CD4-positive, alpha-beta T cell treated with Interleukin-10 for 1 hour (primary cell): ENCODE data around the gene LRP1B.

Source experiments
- DNase-seq: peaks from one replicate; pipeline ENCODE4 v3.0.0-alpha.2; 2020

LRP1B gene

DNA sequence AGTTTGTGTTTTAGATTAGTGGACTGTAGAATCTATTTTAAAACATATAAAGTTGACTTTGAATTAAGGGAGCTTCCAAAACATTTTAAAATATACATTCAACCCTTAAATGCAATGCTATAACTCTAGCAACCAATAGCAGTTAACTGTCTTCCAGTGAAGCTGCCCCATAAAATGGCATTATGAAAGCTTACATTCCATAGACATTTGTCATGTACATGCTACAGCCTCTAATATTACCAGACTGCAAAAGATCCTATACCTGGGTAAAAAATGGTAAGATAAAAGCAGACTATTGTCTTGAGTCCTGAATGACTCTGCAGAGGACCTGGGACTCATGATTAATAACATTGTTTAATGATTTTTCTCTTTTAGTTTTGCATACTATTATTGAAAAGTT is 489.4 kb downstream of the LRP1B start:
- no peak for DNase-seq

DNA sequence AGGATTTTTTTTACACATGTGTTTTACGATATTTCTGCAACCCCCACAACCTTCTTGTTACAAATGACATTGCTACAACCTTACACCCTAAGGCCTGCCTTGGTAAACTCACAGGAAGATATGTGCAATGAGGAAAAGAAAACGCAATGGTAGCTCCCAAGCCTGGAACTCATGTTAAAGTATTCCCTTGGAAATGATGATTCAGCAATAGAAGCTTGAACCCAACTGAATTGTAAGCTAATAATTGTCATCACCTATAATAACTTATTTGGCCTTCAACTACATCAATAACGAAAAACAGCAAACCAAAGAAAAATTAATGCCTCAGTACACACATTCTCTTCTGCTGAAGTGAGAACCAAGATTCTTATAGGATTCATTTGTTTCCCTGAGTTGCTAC is 491.0 kb downstream of the LRP1B start:
- no peak for DNase-seq

DNA sequence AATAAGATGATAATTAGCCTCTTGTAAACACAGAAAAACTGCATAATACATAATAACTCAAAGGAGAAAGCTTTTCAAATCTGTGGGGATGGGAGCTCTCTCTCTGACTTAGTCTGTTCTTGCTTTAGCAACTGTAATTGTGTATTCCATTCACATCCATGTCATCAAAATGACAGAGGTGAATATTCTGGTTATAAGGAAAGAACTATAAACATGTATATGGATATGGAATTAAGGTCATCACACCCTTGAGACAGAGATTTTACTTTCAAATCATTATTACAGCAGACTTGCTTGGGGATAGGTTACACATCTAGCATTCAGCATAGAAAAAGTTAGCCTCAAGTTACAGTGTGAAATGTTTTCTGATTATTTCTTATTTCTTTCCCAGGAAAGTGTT is 497.7 kb downstream of the LRP1B start:
- no peak for DNase-seq

DNA sequence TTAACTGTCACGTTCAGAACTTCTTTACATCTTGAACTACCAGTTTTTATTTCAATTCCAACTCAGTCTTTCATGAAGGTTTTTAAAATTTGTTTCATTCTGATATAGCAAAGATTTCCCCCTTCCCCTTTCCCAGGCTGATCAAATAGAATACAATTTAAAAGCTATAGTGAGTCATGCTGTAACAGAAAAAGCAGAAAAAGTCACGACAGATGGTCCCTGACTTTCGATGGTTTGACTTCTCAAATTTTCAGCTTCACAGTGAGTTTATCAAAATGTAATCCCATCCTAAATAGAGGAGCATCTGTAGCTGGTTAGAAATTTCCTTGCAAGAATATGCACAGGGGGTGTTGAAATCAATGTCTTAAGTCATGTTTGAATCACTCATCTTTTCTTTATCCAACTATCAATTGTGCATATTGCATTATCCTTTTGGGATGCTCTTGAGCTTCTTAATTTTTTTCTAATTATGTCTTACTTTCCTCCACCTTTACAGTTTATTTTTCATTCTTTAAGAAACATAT is 500.3 kb downstream of the LRP1B start:
- DNase-seq: no peak

DNA sequence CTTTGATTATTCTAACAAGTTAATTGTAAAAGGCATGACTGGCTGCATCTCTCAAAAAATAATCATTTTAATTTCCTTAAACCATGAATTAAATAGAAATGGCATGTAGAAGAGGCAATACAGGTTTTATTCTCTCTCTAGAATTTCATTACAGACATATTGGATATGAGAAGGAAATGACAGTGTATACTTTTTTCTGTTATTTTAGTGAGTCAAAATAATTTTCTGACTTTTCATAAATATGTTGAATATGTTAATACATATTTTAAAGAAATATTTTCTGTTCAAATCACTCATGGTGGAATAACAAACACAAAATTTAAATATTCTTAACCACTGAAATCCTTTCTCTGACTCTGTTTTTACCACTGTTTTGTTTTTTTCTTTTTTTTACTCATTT is 510.4 kb downstream of the LRP1B start:
- DNase-seq: no peak

DNA sequence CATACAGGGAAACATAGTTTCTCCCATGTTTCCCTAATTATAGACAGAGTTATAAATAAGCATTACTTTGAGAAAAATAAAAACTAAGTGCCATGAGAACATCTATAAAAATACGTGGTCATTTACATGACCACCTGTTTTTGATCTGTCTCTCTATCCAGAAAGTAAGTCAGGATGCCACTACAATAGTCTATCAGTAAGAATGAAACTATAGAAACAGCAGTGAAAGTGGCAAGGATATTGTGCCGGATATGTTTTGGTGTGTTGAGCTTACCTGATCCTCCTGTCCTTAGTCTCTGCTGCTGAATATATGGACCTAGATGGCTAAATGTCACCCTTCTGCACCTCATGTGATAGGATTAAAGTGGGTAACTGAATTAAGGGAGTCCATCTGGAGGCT is 512.4 kb downstream of the LRP1B start:
- DNase-seq: no peak

DNA sequence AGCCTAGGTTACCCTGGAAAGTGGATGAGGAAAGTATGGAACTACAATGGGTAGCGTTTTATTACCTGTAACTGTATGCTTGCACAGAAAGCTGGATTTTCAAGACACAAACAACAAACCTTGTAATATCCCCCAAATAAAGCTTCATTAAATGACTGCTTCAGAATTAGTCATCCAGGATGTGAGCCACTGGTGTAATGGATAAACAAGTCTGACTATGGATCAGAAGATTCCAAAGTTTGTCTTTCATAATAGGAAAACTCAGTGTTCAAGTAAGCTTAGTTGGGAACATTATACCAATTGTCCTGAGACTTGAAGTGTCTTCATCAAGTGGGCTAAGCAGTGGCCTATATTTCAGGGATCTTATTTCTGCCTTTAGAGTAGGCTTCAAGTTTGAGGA is 518.8 kb downstream of the LRP1B start:
- no peak for DNase-seq

DNA sequence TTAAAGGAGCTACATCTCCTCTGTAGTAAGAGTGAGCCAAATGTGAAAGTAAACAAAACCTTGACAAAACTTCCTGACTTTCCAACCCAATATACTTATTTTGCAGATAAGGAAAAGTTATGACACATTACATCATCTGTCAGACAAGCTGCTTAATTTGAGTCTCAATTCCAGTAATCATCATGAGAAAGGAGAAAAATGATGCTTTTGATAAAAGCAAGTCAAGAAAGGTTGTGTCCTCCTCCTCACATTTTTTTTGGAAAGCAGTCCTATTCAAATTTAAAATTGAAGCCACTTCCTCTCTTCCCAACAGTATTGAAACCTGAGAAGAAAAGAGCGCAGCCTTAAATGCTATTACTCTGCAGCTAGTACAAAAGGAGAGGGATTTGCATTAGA is 519.6 kb downstream of the LRP1B start:
- no peak for DNase-seq

DNA sequence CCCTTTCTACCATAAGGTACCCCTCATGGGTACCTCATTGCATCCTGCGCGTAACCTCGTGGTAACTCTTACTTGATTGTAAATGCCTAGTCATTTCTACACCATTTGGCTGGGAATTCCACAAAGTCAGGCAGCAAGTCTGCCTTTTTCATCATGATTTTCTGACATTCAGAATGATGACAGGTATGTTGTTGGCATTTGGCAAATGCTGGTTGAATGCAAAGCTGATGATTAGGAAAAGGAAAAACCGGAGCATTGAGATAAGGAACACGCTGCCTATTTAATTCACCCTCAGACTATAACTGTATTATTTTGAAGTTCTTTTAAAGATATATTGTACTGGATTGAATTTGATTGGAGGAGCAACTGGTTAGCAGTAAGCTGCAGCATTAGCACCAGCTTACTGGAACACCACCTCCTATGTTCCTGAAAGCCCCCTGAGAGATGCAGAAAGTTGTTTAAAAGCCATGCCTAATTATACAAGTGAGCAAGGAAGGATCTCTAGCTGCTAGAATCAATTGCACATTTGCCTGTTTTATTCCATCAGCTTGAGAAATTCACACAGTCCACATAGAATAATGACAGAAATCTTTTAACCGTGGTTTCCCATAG is 520.1 kb downstream of the LRP1B start:
- no peak for DNase-seq

DNA sequence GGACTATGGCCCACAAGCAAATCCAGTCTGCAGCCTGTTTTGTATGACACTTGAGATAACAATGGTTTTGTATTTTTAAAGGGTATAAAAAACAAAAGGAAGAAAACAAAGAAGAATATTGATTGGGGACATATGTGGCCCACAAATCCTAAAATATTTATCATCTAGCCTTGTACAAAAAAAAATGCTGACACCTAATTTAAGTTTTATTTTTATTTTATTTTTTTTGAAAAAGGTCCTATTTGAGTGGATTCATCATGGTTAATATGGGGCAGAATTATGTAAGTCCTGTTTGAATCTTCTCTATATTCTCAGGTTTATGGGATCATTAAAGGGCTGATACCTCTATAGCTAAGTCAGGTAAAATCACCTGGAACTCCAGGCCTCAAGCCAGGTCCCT is 525.7 kb downstream of the LRP1B start:
- DNase-seq: no peak

DNA sequence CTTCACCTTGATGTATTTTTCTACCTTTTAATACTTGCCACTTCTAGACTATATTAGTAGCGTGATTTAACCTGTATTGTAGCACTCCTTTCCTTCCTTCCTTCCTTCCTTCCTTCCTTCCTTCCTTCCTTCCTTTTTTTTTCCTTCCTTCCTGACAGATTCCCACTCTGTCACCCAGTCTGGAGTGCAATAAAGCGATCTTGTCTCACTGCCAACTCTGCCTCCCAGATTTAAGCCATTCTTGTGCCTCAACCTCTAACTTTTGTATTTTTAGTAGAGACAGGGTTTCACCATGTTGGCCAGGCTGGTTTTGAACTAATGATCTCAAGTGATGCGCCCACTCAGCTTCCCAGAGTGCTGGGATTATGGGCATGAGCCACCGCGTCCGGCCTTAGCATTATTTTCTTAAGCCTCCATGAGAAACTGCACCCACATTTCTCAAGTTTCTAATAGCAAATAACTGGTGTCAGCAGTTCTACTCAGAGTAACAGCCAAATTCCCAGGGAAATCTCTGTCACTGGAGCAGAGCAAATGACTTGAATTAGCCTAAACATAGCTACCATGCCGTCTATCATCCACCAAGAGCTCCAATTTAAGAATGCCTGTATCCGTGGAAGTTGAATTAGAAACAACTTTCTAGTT is 529.2 kb downstream of the LRP1B start:
- no peak for DNase-seq

DNA sequence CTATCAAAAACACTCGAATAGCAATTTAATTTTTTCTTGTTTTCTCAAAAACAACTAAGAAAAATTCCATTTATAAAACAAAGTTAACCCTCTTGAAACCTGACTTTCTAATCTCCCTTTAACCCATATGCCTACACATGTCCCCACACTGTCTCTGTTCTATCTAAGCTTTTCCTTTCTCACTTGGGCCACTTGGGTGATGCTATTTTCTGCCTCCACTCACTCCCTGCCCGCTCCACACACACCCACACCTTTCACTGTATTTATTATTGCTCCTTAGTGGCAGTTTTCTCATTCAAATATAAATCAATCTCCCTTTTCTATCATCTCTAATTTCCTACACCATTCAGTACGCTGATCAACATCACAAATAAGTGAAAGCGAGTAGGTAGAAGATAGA is 531.1 kb downstream of the LRP1B start:
- no peak for DNase-seq

DNA sequence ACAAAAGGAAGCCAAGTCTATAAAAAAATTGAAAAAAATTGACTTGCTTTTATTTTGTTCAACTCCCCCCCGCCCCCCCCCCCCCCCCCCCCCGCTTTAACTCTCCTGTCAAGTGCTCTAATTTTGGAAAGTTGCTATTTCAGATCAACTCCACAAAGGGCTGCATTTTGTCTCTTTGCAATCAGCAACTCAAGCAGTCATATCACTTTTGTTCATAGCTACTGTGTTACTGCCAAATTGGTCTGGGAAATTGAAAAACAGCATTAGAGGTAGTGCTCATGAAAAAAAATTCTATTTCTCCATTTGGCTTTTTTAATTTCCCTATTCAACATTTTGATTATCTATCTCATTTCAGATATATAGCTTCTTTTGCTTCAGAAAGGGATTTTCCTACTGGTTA is 531.8 kb downstream of the LRP1B start:
- no peak for DNase-seq

DNA sequence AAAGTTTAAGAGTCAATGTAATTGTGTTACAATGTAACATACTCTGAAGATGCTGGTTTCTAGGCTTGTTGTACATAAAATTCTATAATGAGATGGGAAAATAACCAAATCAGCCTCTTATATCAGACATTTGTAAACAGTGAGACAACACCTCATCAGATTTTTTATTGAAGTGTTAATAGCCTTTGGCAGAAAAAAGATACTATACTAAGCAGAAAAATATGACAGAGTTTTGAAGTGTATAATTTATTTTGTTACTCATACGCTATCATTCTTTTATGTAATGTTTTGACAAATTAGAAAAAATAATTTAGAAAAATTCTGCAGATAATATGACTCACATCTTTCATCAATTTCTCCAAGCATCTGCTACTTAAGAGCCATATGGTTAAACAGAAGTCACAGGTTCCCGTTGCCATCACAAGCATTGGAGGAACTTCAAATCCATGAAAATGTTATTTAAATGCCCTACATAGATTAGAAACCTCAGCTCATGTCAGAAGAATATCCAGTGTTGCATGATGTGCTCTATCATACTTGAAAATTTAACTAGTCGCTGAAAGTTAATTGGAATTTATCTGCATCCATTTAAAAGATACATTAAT is 535.4 kb downstream of the LRP1B start:
- DNase-seq: no peak

DNA sequence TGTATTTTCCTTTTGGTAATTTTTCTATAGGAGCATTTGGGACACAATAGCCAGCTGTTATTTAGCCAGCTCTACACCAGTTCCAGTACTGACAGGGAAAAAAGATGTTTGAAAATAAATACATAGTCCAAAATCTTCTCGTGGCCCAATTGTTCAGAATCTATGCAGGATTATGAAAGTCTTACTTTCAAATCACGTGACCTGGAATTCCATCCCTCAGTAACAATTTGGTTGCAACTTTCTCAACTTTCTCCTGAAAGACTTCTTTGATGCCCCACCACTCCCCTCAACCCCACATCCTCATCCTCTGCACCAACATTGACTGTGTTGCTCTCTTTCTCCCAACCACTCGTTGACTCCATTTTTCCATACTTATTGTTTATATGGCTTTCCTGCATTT is 539.0 kb downstream of the LRP1B start:
- DNase-seq: no peak

DNA sequence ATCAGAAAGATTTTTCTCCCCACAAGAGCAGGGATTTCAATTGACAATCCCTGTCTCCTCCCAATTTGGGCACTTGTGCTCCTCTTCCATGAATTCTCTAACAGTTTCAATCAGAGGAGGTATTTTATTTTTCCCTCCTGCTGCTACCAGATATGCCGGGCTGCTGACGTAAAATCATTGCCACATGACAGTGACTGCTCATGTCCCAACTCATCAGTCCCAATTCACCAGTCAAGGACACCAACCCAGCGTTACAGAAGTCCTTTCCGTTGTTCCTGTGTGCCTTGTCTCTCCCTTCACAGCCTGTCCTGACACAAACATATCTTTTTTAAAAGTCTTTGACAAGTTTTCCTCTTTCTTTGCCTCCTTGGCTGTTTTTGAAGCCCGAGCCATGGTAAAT is 540.2 kb downstream of the LRP1B start:
- DNase-seq: no peak

DNA sequence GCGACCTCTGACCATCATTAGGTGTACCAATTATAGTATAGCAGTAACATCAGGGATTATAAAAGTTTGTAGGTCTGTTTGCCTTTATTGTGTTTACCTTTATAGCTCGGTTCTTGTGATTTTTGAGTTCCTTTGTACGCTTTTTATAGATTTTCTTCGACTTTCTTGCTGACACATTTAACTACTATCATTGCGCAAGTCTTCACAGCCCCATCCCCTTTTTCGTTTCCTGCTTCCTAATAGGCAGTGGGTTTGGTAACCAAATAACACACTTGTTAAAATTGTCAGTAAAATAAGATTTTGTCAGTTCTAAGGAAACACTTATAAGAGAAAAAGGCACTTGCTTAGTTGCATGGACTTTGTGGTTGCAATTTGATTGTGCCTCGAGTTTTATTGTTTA is 541.5 kb downstream of the LRP1B start:
- DNase-seq: no peak

DNA sequence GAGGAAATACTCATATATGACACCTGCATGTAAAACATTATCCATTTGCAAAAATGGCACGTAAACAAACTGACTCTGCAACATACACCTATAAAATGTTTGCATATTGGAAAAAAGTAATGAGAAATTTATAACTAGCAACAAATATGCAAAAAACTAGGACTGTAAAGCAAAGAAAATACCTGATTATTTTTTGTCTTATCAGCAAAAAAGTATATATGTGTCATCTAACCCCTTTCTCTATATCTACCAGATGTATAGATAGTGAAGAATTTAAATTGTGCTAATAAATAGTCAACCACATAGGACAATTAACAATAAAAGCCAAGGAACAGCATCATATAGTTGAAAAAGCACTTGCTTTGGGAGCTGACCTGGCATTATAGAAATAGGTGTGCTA is 543.8 kb downstream of the LRP1B start:
- DNase-seq: no peak

DNA sequence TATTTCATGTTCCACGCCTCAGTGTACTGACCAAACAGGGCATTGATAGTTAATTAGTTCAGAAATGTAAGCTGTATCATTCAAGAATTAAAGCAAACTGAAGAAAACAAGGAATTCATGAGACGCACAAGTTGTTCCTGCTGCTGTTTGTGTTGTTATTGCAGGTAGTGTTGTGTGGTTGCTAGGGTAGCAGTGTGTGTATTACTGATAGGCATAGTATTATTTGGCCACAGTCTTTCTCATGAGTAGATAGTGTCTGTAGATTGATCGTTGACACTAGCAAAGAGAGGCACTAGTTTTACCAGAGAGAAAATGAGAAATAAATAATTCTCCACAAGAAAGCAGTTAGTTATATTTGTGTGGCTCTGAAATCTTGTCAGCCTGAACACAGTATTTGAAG is 548.6 kb downstream of the LRP1B start:
- no peak for DNase-seq

DNA sequence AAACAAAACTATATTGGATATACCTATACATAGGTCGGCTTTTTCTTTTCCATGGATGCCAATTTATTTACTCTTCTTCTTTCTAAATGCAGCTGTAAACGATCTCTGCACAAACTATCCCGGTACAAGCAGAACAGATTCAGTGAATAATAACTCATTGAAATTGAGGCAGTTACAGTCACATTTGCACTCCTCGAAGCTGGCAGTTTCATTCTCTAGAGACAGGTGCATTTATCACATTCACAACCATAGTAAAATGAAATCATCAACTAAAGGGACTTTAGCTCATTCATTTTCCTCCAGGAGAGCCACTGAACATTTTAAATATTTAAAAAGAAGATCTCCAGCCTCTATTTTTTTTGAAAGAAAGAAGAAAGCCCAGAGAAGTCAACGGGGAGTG is 551.7 kb downstream of the LRP1B start:
- no peak for DNase-seq

DNA sequence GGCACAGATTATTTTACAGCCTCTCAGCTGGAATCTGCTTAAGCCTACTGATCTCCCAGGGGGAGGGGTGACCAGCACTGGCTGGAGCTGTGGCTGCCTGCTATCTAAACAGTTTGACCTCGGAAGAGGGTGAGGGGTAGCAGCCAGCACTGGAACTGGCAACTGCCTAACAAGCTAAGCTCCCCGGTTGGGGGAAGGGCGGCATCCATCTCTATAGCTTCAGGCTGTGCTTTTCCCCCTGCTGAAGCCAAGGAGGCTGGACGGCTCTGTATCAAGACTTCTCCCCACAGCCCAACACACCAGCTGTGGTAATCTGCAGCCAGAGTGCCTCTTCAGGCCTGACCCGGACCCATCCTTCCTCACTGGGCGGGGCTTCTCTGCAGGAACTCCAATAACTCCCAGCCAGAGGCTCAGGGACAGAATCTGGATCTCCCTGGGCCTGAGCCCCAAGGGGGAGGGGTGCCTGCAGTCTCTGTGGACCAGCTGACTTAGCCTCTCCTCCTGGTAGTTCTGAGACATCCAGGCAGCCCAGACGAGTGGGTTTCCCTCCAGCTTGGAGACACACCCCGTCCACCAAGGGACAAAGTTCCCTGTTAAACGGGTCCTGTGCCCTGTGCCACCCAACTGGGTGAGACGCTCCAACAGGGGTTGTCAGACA is 560.2 kb downstream of the LRP1B start:
- DNase-seq: no peak

DNA sequence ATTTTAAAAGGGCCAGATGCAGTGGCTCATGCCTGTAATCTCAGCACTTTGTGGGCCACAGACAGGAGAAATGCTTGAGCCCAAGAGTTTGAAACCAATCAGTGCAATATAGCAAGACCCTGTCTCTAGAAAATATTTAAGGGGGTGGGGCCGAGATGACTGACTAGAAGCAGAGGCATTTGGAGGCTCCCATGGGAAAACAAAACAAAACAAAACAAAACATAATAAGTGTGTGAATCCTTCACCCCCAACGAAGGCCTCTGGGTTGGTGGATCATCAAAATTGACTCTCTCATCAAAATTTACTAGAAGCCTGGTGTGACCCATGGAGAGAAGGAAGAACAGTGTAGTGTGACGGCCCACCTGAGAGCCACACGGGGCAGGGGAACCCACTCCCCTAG is 560.9 kb downstream of the LRP1B start:
- no peak for DNase-seq

DNA sequence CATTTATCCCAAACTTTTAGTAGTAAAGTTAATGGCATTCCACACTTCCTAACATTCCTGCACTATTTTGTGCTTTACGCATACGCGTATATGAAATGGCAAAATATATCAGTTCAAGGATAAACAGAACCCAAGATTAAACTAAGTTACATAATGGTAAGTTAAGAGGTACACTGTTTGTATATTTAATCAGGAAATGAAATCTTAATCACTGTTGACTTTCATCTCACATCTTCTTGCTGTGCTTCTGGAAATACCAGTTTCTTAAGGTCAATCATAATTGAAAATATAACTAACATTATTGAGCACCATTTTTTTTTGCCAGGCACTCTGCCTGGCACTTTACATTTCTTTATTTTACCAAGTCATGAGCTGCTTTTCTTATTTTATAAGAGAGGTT is 565.2 kb downstream of the LRP1B start:
- no peak for DNase-seq

DNA sequence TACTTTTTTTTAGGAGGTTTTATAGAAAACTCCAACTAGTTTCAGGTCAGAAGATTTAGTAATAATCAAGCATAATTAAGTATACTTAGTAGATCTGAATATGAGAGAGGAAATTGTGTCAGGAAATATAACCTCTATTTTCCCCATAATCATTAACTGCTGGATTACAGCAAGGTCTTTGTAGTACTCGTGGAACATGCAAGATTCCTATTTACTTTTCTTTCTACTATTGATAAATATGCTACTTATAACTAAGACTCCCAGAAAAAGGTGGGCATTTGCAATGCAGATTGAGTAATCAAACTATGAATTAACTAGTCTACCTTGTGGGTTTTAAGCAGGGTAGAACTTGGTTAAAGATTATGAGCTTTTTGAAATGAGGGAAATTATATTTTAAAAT is 570.1 kb downstream of the LRP1B start:
- no peak for DNase-seq
